DLD1 (cell line): ENCODE data around the gene NINJ1.

Experiments used
- in situ Hi-C: cut with HindIII; loops from 2 replicates; pipeline ENCODE4 v1.10.0; 2017; ENCODE audit warnings: low sequenced_read_pairs

NINJ1 gene

DNA sequence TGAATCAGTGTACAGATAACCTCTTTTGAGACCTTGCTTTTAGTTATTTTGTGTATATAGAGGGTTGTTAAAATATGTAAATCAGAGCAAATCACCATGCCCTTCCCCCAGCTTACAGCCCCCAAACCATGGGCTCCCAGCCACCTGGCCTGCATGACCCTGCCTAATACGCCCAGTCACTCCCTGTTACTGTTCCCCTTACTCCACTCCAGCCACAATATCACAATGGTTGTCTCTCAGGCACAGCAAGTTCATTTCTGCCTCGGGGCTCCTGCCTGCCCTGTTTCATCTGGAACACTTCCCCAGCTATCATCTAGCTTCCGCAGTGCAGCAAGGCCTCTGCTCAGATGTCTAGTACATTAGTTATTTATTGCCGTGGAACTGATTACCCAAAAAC lies 43.0 kb downstream of the NINJ1 start:
- in situ Hi-C loops = no loop called here

DNA sequence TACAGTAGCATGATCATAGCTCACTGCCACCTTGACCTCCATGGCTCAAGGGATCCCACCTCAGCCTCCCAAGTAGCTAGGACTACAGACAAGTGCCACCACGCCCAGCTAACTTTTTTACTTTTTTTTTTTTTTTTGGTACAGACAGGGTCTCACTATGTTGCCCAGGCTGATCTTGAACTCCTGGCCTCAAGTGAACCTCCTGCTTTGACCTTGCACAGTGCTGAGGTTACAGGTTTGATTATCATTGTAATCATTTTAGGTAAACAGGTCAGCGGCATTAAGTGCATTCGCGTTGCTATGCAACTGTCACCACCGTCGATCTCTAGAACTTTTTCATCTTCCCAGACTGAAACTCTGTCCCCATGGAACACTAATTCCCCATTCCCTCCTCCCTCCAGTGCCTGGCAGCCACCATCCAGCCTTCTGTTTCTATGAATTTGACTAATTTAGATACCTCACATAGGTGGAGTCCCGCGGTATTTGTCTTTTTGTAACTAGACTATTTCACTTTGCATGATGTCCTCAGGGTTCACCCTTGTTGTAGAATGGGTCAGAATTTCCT lies 43.9 kb downstream of the NINJ1 start:
- in situ Hi-C loops = no loop called here

DNA sequence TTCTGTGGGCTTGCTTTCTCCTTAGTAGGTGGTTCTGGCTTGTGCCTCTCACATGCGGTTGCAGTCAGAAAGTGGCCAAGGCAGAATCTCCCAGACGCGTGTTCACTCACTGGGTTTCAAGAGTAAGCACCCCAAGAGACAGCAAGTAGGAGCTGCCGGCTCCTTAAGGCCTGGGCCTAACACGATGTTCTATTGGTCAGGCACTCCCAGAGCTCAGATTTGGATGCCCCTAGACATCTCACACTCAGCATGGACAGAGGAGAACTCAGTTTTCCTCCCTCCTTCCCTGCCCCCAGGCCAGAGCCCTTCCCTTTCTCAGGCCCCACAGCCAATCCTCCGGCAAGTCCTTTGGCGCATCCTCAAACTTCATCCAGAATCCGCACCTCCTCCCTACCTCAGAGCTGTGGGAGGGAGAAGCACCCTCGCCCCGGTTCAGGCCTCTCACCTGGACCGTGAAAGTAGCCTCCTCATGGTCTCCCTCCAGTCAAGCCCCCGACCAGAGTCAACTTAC lies 44.5 kb downstream of the NINJ1 start:
- in situ Hi-C loops = no loop called here

DNA sequence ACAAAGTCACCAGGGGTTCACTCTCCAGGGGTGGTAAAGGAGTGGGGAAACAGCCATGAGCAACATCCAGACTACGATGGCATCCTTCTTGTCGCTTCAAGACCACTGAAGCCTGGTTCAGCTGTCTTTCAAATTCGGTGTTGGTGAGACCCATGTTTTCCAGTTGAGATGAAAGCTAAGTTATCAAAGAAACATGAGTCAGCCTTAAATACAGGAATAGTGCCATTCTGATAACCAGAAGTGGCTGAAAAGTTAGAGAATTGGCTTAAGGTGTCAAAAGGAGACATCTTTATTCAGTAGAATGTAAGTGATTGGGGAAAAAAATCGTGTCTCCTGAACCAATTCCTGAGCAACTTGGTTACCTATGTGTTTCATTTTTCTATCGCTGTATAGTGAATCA lies 45.0 kb downstream of the NINJ1 start:
- in situ Hi-C loops = no loop called here

DNA sequence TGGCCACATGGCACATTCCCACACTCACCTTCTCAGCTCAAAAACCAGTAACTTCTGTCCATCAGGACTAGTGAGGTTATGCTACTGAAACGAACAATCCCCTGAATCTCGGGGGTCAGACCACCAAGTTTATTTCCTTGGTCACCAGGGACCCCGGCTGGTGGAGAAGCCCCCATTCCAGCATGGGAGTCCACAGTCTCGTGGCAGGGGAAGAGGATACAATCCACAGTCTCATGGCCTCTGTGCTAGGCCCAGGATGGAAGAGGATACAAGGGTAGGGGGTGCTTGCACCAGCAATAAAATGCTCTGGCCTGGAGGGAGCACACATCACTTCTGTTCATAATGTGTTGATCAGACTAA lies 45.4 kb downstream of the NINJ1 start:
- in situ Hi-C loops = no loop called here

DNA sequence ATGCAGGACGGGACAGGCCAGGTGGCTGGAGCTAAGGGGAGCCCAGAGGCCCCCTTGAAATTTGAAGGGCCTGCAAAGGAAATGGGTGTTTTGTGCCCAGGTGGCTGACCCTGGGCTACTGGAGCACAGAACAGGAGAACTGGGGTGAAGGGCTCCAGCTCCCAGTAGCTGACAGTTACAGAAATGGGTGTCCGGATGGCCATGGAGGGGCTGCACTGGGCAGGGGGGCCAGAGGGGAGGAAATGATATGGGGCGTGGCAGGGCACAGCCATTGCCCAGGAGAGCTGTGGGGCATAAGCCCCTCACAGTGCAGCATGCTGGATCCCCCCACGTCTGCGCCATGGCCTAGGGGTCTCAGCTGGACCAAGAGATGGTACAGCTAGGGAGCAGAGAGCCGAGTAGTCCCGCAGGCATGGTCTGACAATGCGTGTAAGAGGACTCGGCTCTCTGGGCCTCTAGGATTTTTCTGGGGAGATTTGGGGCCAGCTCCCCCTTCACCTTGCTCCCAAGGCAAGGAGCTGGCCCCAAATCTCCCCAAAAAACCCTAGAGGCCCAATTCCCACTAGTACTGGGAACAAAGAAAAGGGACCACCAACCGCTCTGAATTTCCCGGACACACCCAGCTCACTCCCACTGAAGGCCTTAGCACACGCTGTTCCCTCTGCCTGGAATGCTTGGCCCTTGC lies 45.9 kb downstream of the NINJ1 start:
- in situ Hi-C loops = no loop called here

DNA sequence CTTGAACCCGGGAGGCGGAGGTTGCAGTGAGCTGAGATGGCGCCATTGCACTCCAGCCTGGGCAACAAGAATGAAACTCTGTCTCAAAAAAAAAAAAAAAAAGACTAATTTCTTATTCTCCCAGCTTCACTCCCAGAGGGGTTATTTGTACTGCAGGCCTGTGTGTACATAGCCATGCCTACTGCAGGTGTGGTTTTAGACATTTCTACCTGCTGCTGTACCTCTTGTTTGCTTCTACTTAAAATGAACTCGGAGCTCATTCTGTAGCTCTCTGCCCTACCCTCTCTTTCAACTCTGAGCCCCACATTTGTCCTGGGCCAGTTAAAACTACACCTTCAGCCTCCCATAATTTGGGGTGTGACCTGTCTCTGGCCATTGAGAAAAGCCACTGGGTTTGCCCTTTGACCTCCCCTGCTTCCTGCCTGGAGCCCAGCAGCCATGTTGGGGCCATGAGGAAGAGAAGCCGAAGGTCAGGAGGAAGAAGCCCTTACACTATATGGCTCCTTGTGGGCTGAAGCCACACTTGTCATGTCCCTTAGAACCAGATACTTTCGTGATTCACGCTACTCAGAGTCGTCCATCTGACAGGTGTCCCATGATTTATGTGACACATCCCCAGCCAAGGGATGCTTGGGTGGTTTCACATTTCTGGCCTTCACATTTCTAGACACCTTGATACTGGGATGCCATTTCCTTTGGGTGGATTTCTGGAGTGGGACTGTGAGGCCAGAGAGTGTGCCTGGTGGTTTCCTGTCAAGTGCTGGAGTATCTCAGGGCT lies 47.4 kb downstream of the NINJ1 start:
- in situ Hi-C loops = no loop called here

DNA sequence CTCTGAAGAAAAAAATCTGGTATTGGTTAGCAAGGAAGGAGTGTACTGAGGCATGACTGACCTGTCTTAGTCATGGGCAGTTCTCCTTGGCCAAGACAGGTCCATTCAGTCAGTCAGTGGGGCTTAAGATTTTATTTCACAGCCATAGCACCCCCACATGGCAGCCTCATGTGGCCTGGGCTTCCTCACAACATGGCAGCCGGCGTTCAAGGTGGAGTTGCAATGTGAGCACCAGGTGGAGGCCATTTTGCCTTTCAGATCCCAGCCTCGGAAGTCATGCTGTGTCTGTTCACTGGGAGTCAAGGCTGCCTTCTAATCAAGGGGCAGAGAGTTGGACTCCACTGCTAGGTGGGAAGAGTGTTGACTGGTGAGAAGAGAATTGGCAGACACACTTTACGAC lies 48.4 kb downstream of the NINJ1 start:
- in situ Hi-C loops = no loop called here

DNA sequence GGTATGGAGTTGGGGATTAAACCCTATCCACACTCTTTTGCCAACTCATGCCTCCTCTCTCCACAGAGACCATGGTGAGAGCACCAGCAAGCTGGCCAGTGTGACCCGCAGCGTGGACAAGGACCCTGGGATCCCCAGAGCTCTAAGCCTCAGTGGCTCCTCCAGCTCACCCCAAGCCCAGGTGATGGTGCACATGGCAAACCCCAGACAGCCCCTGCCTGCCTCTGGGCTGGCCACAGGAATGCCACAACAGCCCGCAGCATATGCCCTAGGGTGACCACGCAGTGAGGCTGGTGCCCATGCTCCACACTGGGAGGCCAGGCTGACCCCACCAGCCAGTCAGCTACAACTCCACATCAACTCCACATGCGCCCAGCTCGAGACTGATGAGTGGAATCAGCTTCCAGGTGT lies 49.6 kb downstream of the NINJ1 start:
- in situ Hi-C loops = no loop called here

DNA sequence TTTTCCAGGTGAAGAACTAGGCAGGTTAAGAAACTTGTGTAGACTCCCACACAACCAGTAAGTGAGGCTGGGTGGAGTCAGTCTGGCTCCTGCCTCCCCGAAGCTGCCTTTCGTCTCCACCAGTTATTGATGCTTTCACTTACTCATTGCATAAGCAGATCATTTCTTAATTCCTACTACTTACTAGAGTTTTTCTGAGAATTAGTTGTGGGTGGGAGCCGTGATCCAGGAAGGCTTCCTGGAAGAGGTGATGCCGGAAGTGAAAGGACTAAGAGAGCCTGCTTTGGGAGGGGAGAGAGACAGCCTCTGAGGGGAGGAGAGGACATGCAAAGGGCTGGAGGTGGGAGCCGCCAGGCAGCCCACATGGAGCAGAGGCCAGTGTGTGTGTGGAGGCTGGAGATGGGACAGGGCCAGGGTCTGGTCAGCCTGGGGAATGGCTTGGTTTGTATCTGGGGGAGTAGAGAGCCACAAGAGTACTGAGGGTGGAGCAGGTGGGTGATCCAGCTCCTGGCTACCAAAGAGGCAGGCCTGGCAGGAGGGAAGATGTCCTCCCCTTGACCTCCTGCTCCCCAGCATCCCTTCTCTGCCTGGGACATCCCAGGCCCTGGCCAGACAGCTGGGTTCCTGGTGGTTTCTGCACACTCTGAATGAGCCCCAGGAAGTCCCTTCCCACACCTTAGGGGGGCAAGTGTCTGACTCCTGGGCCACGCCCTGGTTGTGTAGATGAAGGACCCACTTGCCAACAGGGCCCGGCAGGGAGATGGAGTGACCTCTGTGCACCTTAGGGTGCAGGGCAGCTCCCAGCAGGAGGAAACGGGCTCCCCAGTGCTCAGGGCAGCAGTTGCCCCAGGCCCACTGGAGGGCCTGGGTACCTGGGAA lies 50.2 kb downstream of the NINJ1 start:
- in situ Hi-C loops = no loop called here

DNA sequence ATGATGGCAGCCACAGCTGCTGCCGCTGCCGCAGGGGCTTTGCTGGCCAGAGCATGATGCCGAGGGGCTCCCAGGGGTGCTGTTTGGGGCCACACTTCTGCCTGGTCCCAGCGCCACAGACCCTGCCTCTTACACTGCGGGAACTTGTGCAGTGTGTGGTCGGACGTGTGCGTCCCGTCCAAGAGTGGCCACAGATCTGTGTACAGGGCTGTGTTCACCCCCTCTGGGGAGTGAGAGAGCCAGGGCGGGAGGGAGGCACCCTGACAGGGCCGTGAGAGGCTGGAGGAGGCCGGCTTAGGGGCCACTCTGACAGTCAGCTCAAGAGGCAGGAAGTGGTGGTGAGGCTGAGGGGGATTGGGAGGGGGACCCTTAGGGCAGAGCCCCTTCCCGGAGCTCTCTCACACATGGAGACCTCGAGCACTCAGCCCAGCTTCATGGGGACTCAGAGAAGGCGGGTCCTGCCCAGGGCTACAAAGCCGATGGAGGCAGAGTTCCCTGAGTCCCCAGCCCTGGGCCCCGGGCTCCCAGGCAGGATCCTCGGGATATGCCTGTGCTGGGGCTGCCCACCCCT lies 51.1 kb downstream of the NINJ1 start:
- in situ Hi-C loops = no loop called here

DNA sequence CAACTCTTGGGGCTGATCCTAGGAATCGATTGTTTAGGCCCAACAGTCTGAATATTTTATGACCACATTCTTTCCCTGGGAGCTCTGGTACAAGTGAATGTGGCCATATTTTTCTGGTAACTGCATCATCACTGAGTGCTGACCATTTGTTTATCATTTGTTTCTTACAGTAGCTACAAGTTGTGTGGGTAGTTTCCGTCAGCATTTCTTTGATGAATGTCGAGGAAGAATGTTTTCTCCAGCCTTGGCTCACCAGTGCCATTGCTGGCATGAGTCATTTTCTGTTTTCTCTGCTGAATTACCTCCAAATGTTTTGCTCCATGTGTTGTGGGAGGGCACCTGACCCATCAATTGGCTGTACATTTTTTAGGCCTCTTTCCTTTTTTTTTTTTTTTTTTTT lies 52.1 kb downstream of the NINJ1 start:
- in situ Hi-C loops = no loop called here

DNA sequence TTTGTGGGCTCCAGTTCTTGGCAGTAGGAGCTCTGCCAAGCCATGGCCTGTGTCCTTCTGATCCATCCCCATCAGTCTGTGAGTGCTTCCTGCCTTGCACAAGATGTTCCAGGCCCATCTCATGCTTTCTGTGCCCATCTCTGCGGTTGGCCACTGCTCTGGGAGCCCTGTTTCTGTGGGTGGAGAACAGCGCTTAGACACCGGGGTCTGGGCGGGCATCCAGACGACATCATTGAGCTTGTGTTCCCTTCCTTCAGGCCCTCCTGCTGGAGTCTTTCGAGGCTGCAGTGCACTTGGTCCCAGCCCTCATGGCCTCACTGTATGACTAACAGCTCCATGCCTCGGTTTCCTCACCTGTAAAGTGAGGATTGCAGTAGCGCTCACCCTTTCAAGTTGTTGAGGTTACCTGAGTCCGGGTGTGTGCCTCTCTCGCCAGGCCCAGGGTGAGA lies 52.9 kb downstream of the NINJ1 start:
- in situ Hi-C loops = no loop called here

DNA sequence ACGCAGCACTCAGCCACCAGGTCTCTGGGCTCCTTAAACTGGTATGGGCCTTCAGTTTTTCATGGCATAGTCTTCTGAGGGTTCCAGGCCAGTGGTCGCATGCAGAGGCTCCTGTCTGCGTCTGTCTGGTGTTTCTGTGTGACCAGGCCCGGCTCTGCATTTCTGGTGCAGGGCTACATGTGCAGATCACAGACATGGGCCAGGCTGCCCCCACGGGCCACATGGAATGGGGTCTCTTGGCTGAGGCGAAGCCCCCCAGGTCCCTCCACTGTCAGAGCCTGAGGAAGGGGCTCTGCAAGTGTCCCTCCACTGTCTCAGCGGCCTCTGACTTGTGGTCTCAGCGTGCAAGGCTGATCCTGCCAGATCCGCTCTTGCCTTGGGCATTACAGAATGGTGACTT lies 53.6 kb downstream of the NINJ1 start:
- in situ Hi-C loops = no loop called here

DNA sequence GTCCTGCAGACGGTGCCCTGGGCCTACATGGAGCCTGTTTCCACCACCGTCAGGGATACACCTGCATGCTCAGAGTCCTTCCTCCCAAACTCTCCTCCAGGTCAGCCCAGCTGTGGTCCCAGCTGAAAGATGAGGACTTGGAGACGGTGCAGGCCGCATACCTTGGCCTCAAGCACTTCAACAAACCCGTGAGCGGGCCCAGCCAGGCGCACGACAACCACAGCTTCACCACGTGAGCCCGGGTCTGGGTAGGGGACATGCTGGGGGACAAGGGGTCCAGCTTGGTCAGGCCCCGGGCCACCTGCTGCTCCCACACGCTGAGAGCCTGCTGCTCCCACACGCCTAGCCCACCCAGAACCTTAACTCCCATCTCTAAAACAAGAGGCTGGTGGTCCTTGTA lies 54.7 kb downstream of the NINJ1 start:
- in situ Hi-C loops = no loop called here

DNA sequence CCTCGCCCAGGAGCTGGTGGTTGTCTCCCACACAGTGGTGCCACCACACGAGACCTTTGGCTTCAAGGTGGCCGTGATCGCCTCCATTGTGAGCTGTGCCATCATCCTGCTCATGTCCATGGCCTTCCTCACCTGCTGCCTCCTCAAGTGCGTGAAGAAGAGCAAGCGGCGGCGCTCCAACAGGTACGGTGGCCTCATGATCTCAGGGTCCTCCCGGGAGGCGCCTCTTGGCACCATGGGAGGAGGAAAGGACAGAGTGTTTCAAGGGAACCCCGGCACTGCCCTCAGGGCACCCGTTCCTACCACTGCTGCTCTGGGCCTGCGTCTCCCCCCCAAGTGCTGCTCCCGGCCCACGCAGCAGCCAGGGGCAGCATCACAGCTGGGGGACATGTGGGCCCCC lies 56.2 kb downstream of the NINJ1 start:
- in situ Hi-C loops = no loop called here

DNA sequence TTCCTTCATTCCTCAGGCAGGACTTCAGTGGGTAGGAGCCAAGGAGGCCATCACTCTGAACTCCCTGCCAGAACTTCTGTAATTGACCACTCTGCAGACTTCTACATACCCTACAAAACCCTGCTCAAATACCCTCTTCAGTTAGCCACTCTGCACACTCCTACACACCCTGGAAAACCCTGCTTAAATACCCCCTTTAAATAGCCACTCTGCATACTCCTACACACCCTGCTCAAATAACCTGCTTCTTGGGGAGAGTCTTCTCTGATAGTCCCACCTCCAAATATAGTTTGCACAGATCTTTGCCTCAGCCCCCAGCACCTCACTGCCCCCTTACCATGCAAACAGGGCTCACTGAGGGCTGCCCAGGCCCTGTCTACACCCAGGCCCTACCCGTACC lies 56.7 kb downstream of the NINJ1 start:
- in situ Hi-C loops = no loop called here

DNA sequence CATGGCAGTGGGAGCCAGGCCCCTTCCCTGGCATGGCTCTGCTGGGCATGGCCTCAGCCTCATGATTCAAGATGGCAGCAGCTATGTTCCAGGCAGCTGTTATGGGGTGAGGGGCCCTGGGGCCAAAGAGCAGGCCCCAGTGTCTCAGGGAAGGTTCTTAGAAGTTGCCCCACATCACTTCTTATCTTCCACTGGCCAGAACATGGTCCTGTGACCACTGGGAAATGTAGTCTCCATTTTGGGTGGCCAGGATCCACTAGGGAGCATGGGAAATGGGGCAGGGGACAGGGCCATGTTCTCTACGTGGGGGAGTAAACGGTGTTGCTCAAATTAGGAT lies 57.3 kb downstream of the NINJ1 start:
- in situ Hi-C loops = no loop called here

DNA sequence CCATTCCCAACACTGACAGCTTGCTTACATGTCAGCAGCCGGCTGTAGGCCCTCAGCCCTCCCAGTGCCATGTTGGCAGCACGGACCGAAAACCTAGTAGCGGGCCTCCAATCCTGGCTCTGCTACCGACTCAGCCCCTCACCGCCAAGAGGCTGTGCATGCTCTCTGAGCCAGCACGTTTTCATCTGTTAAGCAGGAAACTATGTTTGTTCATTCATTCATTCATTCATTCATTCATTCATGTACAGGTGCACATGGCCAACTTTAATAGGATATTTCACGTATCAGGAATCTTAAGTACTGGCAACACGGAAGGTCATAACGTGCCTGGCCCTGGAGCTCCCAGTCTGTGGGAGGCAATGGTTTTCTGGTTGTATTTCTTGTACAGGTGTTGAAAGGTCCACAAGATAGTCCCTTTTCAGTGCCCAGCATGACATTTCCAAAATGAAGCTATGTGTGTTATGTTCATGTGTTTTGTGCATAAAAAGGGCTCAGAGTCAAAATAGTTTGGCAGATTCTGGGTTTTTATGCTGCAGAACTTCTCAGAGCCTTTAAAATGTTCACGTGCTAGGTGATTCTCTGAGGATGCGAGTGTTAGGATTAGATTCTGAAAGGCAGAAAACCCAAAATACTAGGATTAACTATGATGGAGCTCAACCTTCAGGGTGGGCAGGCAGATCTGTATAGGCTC lies 57.8 kb downstream of the NINJ1 start:
- in situ Hi-C loops = no loop called here

DNA sequence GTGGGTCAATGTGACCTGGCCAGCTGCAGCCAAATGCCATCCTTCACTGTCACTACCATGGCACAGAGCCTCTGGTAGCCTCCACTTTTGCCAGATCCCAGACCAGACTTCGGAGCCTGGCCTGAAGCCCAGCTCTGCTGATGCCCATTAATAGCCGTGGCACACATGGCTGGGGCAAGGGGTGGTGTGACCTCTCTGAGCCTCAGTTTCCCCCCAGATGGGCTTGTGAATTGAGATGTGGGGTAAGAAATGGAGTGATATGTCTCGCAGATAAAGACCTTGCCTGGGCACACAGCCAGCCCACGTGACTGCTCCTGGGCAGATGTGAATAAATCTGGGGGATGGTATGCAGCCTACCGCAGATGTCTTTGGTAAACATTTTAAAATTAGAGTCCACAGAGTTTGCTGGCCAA lies 61.7 kb downstream of the NINJ1 start:
- in situ Hi-C loops = no loop called here
